Sigmoid colon (tissue), 7 donors: ENCODE measurements around the gene LDLRAD4. TPM values are rescaled to one million over a fixed set of nuclear protein-coding genes. Genes with fewer than 3 reads are reported as not detected.

Experiments used
- DNase-seq: peaks from one replicate; pipeline ENCODE4 v3.0.0-alpha.2; 2019
- H3K27ac ChIP-seq, 4 donors: fragments of 200-600 bp; sonication (generic); one replicate each; pipeline ENCODE4 v1.5.1; 2016 to 2019; ENCODE audit warnings: mild to moderate bottlenecking in 1 of 4
- H3K27me3 ChIP-seq, 3 donors: fragments of 200-600 bp; sonication (generic); one replicate each; pipeline ENCODE4 v1.5.1; 2019; ENCODE audit warnings: mild to moderate bottlenecking in 1 of 3
- H3K36me3 ChIP-seq, 4 donors: fragments of 200-600 bp; sonication (generic); one replicate each; pipeline ENCODE4 v1.5.1; 2016 to 2019
- H3K4me1 ChIP-seq, 4 donors: fragments of 200-600 bp; sonication (generic); one replicate each; pipeline ENCODE4 v1.5.1; 2017 to 2019
- H3K4me3 ChIP-seq, 4 donors: fragments of 200-600 bp; sonication (generic); one replicate each; pipeline ENCODE4 v1.5.1; 2017 to 2019; ENCODE audit warnings: mild to moderate bottlenecking in 2 of 4, moderate library complexity in 1 of 4
- H3K9me3 ChIP-seq, 4 donors: fragments of 200-600 bp in 3 of 4; sonication (generic) in 3 of 4; one replicate each; pipeline versions ENCODE4 v1.5.1 to v1.6.1; 2013 to 2019
- CTCF ChIP-seq, 4 experiments: fragments of 450-650 bp in 3 of 4; fragments of 200-600 bp in 1 of 4; IDR thresholded peaks; one replicate each; pipeline ENCODE4 v1.5.1; 2016 to 2019; ENCODE audit warnings: antibody characterized with exemption in 4 of 4, mild to moderate bottlenecking in 3 of 4, moderate library complexity in 2 of 4
- EP300 ChIP-seq, 4 donors: sonication (generic); formaldehyde crosslinking; IDR thresholded peaks; one replicate each; pipeline ENCODE4 v1.6.1; 2017; ENCODE audit warnings: antibody characterized with exemption in 4 of 4
- POLR2A ChIP-seq, 2 donors: fragments of 450-650 bp; IDR thresholded peaks; one replicate each; pipeline ENCODE4 v1.6.1; 2016; ENCODE audit warnings: antibody characterized with exemption in 2 of 2, mild to moderate bottlenecking in 2 of 2, moderate library complexity in 2 of 2
- POLR2AphosphoS5 ChIP-seq, 4 donors: sonication (generic); formaldehyde crosslinking; IDR thresholded peaks; one replicate each; pipeline ENCODE4 v1.6.1; 2017; ENCODE audit warnings: antibody characterized with exemption in 4 of 4
- WGBS, 2 donors: extraction: QIAGEN DNeasy Blood & Tissue Kit; methylation state at CpG; one replicate each; pipeline ENCODE4 v1.1.7; 2013; 5-methylcytosine and 5-hydroxymethylcytosine counted together
- intact Hi-C: fragments of 100-400 bp; cut with DNase I; formaldehyde crosslinking; loops from one replicate; pipeline ENCODE4 v1.15.1; 2023
- polyA plus RNA-seq, 3 donors: library from polyadenylated mRNA; stranded (reverse); fragments of 200-250 nt; gene quantifications; one replicate each; pipeline ENCODE4 v1.2.3, GENCODE V29; 2013
- total RNA-seq, 4 donors: library from RNA; depleted of rRNA; stranded (reverse); fragments of >200 nt; gene quantifications; one replicate each; pipeline ENCODE4 v1.1.0, GENCODE V29; 2016
- donor health status: healthy with polysubstance abuse.
- donor health status: Bipolar disorder and iron deficiency.
- donor health status: healthy.

LDLRAD4 gene
- total and polyA plus RNA-seq, 7 donors: 1.2 to 28.2 (median 17.2) TPM

- 71 to 86% methylated on average over 9 of the region's 9 CpGs for WGBS, 2 donors
- intact Hi-C loops: loop anchor here (5.0 kb wide), 1 partner anchor 44 kb away; no protein-coding TSS in a partner anchor
Measured at GRCh38 chr18:13273800-13274199, 55.2 kb downstream of the LDLRAD4 start.

GRCh38 chr18:13275075-13275474 is 56.5 kb downstream of the LDLRAD4 start:
- H3K4me1 ChIP-seq: peaks cover 0 to 48% (median 20%) of the 10 kb centered on the region in 4 donors
- intact Hi-C loops: no loop called here

More at GRCh38 chr18:13273800-13274199, 55.2 kb downstream of the LDLRAD4 start:
- TF ChIP-seq CTCF (IDR thresholded peaks at IDR 0.05) (no peak), POLR2A (IDR thresholded peaks at IDR 0.05) (no peak), EP300 (IDR thresholded peaks at IDR 0.05) (no peak), POLR2AphosphoS5 (IDR thresholded peaks at IDR 0.05) (no peak)
- H3K27ac ChIP-seq: peak overlapping the region in 3 of 4 donors; percentile 29 to 45 (median 38)
- H3K4me1 ChIP-seq: peaks cover 0 to 61% (median 32%) of the 10 kb centered on the region in 4 donors
- no peaks in the 10 kb centered on the region for H3K27me3 ChIP-seq
- DNase-seq: no peak
- no peak overlapping the region for H3K4me3 ChIP-seq
- peaks cover 0 to 2% (median 0%) of the 10 kb centered on the region in 4 donors for H3K36me3 ChIP-seq
- H3K9me3 ChIP-seq: no peaks in the 10 kb centered on the region

GRCh38 chr18:13276530-13277520 is 58.3 kb downstream of the LDLRAD4 start:
- Histone ChIP-seq H3K27ac (peak overlapping the region in 2 of 4 donors; percentile 35 to 41), H3K27me3 (no peaks in the 10 kb centered on the region), H3K9me3 (no peaks in the 10 kb centered on the region), H3K4me3 (no peak overlapping the region), H3K36me3 (peaks cover 0 to 7% (median 0%) of the 10 kb centered on the region in 4 donors), H3K4me1 (peaks cover 0 to 37% (median 15%) of the 10 kb centered on the region in 4 donors)
- no peak for DNase-seq
- TF ChIP-seq POLR2A (IDR thresholded peaks at IDR 0.05) (no peak), POLR2AphosphoS5 (IDR thresholded peaks at IDR 0.05) (no peak), CTCF (IDR thresholded peaks at IDR 0.05) (no peak), EP300 (IDR thresholded peaks at IDR 0.05) (no peak)
- intact Hi-C loops: no loop called here
- 87 to 91% methylated on average over 23 of the region's 23 CpGs for WGBS, 2 donors

More at GRCh38 chr18:13275075-13275474, 56.5 kb downstream of the LDLRAD4 start:
- H3K27ac ChIP-seq: peak overlapping the region in 1 of 4 donors; percentile 38
- peaks cover 0 to 7% (median 0%) of the 10 kb centered on the region in 4 donors for H3K36me3 ChIP-seq
- H3K27me3 ChIP-seq: no peaks in the 10 kb centered on the region
- H3K9me3 ChIP-seq: no peaks in the 10 kb centered on the region
- no peak for TF ChIP-seq POLR2AphosphoS5 (IDR thresholded peaks at IDR 0.05)
- no peak for TF ChIP-seq EP300 (IDR thresholded peaks at IDR 0.05)
- no peak for TF ChIP-seq POLR2A (IDR thresholded peaks at IDR 0.05)
- TF ChIP-seq CTCF (IDR thresholded peaks at IDR 0.05): no peak
- no peak overlapping the region for H3K4me3 ChIP-seq
- no peak for DNase-seq

GRCh38 chr18:13278062-13278630 is 59.6 kb downstream of the LDLRAD4 start:
- intact Hi-C loops: no loop called here
- Histone ChIP-seq H3K27me3 (no peaks in the 10 kb centered on the region), H3K27ac (no peak overlapping the region), H3K36me3 (peaks cover 0 to 7% (median 0%) of the 10 kb centered on the region in 4 donors), H3K4me1 (peaks cover 0 to 25% (median 9%) of the 10 kb centered on the region in 4 donors), H3K4me3 (no peak overlapping the region), H3K9me3 (no peaks in the 10 kb centered on the region)
- WGBS, 2 donors: 93 to 96% methylated on average over 10 of the region's 10 CpGs
- TF ChIP-seq POLR2AphosphoS5 (IDR thresholded peaks at IDR 0.05) (no peak), CTCF (IDR thresholded peaks at IDR 0.05) (no peak), POLR2A (IDR thresholded peaks at IDR 0.05) (no peak), EP300 (IDR thresholded peaks at IDR 0.05) (no peak)
- DNase-seq: no peak
